GM19328 (cell line): ENCODE measurements around the gene PET100.
"Not testable (repeated sequence)": the region's sequence is repeated elsewhere in the genome, so short reads cannot be mapped to it uniquely, and the experiment has no call there.

Experiments
- ATAC-seq: cut with Tn5 transposase; IDR thresholded peaks from one replicate; pipeline ENCODE4 v1.9.1; 2021; ENCODE audit warnings: mild to moderate bottlenecking, moderate library complexity; ENCODE audit not compliant: unreplicated experiment

Gene PET100

DNA sequence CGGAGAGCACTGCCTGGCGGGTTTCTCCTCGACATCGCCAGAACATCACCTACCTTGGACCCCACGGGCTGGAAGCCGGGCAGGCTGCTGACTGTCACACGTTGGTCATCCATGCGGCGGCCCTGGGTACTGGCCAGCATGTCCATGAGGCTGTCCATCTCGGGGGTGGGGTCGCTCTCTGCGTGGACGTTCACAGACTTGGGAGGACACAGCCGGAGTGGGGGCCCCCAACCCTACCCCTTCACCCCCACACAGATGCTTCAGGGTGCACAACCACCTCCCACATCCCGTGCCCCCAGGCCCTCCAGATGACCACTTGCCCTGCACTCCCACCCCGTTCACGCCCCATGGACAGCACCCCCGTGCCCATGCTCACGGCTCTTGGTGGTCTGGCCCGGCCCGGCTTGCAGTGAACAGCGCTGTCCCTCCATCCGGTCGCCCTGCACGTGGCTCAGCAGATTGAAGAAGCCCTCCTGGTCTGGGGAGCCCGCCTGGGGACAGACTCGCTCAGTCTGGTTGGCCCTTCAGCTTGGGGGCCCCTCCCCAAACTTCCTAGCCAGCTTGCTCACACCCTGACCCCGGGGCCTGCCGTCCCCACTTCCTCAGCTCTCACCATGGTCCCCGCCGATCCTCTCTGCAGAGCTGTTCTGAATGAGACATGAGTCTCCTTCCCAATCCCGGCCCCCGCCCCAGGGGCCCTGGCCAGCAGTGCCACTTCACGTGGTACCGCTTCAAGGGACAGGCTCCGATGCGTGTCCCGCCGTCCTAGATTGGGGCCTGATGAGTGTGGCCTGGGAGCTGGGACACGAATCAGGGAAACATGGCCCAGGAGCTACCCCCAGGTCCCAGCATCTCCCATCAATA is 3.0 kb downstream of the PET100 start:
- ATAC-seq: no peak

- no peak for ATAC-seq
These were observed 4.1 kb downstream of the PET100 start, which contains the start of gene PCP2 for GRCh38 chr19:7633698-7634097. PCP2 (minus strand) TSS chr19:7633719; CDS start chr19:7633457, 262 bp downstream.

DNA sequence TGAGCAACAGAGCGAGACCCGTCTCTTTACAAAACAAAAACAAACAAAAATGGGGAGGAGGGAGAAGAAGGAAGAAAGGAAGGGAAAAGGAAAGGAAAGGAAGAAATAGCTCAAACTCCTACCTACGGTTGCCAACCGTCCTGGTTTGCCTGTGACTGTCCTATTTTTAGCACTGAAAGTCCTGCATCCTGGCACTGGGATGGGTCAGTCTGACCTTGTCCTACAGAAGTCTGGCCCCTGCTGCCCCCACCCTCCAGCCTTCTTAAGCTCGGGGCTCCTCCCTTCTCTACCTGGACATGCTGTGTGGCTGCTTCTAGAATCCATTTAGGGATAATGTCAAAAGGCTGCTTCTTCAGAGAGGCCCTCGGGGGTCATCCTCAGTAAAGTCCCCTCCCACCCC is 6.1 kb downstream of the PET100 start:
- ATAC-seq: no peak

DNA sequence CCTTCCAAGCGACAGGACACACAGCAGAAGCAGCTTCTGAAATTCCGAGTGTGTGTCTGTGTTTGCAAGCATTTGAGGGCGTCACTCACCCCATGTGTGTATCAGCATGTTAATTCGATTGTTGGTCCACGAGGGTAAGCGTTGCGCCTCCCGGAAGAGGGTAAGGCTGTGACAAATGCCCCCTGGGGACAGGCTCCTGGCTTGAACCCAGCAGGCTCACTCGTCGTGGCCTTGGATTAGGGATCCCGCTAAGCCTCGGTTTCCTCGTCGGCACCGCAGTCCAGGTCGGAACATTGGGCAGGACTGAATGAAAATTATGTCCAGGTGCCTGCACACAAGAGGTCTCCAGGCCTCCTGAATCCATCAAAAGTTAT is 6.7 kb downstream of the PET100 start:
- no peak for ATAC-seq

DNA sequence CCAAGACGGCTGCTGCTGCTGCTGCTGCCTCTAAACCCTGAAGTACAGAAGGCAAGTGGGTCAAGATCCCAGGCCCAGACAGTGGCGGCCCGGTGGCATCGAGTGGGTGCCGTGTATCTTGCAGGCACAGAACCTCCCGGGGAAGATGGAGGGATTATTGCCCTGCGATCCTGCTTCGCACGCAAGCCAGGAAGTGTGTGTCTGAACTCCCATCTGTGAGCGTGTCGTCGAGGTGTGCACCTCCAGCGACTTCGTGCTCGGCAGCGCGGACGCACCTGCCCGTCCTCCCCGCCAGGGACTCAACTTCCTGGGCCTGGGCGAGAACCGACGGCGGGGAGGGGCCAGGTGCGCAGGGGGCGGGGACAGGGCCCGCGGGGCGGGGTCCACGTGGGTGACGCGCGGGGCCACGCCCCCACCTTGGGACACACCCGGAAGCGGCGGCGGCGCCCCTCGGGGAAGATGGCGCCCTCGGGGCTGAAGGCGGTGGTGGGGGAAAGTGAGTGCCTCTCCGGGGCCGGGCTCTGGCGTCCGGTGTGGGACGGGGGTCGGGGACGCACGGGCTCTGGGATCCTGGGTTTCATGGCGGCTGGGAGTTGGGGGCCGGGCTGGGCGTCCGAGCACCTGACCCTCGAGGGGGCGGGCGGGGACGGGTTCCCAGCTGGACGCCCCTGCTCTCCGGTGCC is 7.2 kb downstream of the PET100 start, which contains the start of gene STXBP2:
TSS of gene STXBP2 (plus strand) at position 420 of the 683 bp plus-strand sequence. CDS start at position 460, 40 bp downstream.
- ATAC-seq: peak; percentile 61

DNA sequence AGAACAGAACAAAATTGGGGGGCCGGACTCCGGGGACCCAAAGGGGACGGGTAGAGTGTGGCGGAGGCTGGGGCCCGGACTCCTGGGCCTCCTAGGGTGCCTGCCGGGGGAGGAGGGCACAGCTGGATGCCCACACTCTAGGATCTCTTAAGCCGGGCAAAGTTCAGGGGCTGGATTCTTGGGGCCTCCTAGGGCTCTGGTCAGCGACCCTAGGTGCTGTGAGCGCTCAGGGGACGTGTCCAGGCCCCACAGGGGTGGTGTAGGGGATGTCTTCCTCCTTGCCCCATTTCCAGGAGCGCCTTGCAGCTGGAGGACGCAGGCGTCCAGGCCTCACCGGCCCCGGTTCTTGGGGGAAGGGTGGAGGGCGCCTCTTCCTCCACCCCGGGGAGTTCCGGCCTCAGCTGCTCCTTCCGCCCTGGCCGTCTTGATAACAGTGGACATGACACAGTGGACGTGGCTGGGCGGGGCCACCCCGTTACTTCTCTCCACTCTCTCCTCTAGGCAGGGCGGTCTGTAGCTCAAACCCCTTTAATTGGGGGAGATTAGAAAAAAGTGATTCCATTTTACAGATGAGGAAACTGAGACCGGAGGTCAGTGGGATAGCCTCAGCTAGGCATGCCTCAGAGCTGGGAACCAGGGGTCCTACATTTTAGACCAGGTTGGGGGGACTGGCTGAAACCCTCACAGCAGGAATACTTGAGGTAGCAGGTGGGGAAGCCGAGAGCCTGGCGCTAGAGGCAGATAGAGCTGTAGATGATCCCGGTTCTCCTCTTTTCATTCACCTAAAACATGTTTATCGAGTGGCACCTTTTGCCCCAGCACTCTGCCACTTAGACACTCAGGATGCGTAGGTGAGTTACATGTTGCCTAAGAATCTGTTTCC is 8.0 kb downstream of the PET100 start:
- peak; percentile 15 for ATAC-seq

DNA sequence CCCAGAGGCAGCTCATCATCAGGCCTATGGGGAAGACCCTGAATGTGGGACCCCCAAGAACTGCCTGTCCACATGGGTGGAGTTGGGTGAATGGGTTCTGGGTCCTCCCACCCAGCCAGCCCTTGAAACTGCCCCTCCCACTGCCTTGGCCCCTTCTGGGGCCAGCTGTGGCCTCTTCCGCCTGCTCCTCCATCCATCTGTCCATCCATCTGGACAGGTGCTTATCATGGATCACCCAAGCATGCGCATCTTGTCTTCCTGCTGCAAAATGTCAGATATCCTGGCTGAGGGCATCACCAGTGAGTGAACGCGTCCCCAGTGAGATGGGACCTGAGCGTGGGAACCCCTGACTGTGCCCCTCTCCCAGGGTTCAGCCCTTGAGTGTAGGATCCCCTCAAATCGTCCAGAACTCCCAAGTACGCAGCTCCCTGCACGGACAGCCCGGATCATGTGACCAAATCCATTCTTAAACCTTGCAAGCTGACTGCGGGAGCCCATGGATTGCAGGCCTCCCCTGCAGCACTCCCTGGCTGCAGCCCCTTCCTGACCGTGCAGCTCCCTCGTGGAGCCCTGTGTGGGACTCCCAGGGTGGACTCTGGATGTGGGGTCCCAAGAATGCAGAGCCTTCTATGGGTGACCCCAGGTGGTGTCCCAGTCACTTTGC is 9.3 kb downstream of the PET100 start:
- no peak for ATAC-seq

- ATAC-seq: no peak
These were observed 10.3 kb downstream of the PET100 start for GRCh38 chr19:7639863-7640348.

GRCh38 chr19:7640803-7641202 is 11.2 kb downstream of the PET100 start:
- ATAC-seq: no peak

DNA sequence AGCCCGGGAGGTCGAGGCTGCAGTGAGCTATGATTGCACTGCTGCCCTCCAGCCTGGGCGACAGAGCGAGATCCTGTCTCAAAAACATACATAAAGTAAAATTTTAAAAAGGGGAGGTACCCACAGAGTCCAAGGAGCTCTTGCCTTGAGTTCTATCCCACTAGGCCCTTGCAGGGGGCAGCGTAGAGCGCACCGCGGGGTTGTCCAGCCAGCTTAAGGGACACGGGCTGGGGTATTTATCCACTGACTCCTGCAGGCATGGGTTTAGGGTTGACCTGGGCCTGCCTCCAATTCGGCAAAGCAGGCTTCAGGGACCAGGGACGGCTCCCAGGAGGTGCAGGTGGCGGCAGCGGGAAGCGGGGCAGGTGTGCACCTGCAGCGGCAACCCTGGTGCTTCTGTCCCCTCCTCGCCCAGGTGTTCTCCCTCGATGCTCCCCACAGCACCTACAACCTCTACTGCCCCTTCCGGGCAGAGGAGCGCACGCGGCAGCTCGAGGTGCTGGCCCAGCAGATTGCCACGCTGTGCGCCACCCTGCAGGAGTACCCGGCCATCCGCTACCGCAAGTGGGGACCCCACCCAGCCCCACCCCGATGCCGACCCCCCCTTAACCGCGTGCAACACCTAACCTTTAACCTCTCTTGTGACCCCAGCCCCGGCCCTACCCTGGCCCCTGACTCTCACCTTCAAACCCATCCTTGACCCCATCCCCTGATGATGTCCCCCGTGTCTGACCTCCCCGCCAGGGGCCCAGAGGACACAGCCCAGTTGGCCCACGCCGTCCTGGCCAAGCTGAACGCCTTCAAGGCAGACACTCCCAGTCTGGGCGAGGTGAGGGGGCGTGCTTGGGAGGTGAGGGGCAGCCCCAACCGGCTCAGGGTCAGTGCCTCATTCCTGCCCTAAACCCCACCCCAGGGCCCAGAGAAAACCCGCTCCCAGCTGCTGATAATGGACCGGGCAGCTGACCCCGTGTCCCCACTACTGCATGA is 12.0 kb downstream of the PET100 start:
- no peak for ATAC-seq

DNA sequence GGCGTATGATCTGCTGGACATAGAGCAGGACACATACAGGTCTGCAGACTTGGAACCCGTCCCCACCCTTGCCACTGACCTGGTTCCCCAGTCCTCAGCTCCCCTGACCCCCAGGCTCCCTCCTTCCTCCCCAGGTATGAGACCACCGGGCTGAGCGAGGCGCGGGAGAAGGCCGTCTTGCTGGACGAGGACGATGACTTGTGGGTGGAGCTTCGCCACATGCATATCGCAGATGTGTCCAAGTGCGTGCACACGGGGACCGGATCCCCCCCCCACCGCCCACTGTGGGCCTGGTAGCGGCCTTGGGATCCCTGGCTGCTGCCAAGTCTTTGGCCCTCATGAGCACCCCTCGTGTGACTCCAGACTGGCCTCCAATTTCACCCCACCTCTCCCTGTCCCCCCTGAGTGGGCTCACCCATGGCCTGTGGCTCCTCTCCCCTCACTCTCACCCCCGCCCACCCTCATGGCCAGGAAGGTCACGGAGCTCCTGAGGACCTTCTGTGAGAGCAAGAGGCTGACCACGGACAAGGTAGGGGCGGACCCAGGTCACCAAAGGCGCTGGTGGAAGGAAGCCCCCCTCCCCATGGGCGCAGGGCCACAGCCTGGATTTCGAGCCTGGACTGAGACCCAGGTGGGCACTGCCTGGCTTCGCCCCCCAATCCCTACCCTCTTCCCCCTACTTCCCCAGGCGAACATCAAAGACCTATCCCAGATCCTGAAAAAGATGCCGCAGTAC is 12.9 kb downstream of the PET100 start:
- no peak for ATAC-seq

GRCh38 chr19:7643031-7643415 is 13.4 kb downstream of the PET100 start:
- ATAC-seq: no peak

- ATAC-seq: not testable (repeated sequence)
These were observed 14.3 kb downstream of the PET100 start for GRCh38 chr19:7643629-7644549.

DNA sequence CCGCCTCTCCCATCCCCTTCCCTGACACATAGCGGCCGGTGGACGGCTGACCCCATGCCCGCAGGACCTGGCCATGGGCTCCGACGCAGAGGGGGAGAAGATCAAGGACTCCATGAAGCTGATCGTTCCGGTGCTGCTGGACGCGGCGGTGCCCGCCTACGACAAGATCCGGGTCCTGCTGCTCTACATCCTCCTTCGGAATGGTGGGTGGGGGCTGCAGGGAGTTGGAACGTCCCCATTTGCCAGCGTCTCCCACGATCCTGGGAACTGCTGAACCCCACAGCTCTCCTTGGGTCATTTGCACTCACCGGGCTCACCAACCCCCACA is 14.9 kb downstream of the PET100 start:
- ATAC-seq: no peak

DNA sequence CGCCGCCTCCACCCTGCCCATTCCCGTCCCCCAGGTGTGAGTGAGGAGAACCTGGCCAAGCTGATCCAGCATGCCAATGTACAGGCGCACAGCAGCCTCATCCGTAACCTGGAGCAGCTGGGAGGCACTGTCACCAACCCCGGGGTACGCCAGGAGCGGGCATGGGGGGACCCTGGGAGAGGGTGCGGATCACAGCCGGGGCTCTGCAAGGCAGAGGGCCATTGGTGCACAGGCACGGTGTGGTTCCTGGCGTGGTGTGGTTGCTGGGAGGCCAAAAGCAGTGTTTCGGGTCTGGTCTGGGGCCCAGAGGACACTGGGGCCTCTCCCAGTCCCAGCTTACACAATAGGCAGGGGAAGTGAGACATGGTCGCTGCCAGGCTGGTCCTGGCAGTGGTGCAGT is 15.6 kb downstream of the PET100 start:
- ATAC-seq: no peak

DNA sequence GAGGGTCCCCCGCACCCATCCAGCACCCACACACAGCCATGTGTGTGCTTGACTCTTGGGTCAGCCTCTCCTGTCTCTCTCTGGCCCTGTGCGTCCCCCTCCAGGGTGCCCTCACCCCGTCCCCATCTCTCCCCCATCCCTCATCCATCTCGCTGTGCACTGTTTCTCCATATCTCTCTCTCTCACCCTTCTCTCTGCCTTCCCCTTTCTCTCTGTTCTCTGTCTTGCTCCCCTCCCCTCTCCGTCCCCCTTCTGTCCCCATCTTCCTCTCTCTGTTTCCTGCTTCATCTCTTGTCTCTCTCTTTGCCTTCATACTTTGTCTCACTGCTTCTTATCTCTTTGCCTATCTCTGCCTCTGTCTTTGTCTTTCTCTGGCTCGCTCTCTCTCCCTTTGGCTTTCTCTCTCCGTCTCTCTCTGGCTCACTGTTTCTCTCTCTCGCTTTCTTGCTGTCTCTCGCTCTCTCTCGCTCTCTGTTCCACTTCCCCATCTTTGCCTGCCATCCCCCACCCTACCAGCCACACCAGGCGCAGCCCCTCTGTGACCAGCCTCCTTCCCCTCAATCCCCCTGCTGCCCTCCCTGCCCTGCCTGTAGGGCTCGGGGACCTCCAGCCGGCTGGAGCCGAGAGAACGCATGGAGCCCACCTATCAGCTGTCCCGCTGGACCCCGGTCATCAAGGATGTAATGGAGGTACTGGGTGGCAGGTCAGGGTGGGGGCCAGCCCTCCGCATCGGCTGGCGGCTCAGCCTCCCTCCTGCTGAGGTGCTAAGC is 16.2 kb downstream of the PET100 start:
- no peak for ATAC-seq

DNA sequence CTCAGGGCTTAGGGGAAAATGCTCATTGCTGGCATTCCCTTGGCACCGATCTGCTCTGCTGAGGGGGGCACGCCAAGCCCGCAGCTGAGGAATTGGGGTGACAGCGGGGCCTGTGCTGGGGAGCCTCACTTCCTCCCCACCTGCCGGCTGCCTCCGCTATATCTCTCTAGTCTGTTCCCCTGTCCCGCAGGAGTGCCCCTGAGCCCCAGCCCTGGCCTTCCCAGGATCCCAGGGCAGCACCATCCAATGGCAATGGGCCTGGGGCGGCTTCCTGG is 16.8 kb downstream of the PET100 start:
- ATAC-seq: no peak
